Measurements from ENCODE around the gene KISS1.

DNA sequence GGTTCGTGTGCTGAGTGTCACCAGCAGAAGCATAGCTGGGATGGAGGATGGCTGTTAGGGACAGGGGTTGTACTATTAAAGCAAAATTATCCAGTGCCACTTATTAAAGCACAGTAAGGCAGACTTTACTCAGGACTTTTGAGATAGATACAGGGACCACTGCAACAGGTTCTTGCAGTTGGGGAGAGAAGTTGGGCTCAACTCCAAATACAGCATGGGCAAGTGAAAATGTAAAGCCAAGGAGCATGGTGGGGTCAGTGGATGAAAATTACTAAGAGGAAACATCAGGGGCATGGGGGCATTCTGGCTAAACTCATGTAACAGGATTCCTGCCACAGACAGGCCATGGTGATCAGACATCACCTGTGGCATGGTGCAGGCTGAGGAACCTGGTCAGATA lies 15.2 kb downstream of the KISS1 start:
- TF ChIP-seq, protein P1, sequence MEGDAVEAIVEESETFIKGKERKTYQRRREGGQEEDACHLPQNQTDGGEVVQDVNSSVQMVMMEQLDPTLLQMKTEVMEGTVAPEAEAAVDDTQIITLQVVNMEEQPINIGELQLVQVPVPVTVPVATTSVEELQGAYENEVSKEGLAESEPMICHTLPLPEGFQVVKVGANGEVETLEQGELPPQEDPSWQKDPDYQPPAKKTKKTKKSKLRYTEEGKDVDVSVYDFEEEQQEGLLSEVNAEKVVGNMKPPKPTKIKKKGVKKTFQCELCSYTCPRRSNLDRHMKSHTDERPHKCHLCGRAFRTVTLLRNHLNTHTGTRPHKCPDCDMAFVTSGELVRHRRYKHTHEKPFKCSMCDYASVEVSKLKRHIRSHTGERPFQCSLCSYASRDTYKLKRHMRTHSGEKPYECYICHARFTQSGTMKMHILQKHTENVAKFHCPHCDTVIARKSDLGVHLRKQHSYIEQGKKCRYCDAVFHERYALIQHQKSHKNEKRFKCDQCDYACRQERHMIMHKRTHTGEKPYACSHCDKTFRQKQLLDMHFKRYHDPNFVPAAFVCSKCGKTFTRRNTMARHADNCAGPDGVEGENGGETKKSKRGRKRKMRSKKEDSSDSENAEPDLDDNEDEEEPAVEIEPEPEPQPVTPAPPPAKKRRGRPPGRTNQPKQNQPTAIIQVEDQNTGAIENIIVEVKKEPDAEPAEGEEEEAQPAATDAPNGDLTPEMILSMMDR (conservative IDR thresholded peaks at IDR 0.05 in 1 of 2, IDR thresholded peaks at IDR 0.05 in 1 of 2; ENCODE audit: low read depth in 1 of 2, low read length in 2 of 2) = no peak
- no peak for TF ChIP-seq EZH2 (IDR thresholded peaks at IDR 0.05; ENCODE audit: low read length, missing control alignments)
